ENCODE data around the gene NFIX.

- TF ChIP-seq POLR2A (IDR thresholded peaks at IDR 0.05) (no peak), CTCF (IDR thresholded peaks at IDR 0.05) (no peak)
These were observed 10.6 kb downstream of the NFIX start for GRCh38 chr19:13005861-13006370.

Data from body of pancreas (tissue), 4 donors.